GM18909 (cell line): ENCODE data around the gene FEM1C.

ENCODE experiments used
- ATAC-seq: cut with Tn5 transposase; IDR thresholded peaks from one replicate; pipeline ENCODE4 v1.9.1; 2021; ENCODE audit warnings: mild to moderate bottlenecking; ENCODE audit not compliant: unreplicated experiment, poor library complexity

The FEM1C gene

DNA sequence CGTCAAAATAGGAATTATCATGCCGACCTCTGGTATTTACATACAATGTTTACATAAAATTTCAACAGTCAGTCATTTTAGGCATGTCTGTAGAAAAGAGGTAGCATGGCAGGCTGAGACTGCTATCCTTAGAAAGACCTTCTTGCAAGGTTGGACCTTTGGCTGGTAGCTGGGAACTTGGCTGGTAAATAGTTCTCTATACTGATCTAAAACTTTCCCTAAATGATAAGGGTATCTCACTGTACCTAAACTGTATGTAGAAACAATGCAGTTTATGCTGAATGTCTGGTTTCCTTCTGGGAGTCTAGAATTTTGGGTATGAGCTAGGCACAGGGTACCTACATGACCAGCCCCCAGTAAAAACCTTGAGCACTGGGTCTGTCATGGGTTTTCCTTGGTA is 18.0 kb downstream of the FEM1C start:
- ATAC-seq: no peak

DNA sequence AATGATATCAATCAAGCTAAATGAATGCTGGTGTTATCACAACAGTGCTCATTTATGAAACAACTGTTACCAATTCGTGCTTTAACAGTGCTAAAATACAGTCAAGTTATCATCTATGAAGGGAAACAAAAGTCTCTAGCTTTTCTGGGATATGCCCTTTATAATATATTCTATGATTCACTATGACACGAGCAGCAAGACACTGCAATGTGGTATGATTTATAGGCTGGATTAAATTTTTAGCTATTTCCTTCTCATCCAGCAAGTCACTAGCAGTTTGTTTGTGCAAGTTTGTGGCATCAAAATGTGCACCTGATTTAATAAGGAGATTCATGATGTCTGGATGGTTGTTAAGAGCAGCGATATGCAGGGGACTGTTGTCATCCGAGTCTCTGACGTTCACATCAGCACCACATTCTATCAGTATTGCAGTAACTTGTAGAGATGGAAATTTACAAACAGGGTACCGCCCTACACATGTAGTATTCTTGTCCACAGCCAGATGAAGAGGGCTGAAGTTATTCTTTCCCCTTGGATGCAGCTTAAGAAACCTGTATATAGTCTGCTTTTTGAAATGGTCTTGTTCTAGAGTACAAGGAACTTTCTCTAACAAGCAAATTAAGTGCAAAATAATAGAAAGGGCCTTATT is 20.3 kb downstream of the FEM1C start:
- no peak for ATAC-seq

DNA sequence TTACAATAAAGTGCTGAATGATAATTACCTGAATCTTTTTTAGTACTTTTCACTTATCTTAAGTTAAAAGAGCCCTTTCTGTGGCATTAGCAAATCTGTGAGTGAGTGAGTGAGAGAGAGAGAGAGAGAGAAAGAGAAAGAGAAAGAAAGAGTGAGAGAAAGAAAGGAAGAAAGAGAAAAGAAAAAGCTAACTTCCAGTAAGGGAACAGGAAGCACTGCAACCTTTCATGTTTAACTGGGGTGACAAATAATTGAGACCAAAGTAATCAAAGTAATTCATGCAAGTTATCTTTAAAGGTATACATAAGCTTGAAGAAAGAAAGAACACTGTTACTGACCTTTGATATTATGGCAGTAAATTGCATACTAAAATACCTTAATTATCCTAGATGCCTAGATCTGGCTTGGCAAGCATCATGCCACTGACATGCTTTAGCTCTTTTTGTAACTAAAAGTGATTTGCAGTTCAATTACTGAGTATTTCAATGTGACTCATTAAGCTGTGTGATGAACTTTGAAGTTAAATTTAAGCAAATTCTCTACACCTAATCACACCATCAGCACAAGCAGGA is 21.7 kb downstream of the FEM1C start:
- no peak for ATAC-seq

GRCh38 chr5:115520191-115520590 is 24.4 kb downstream of the FEM1C start:
- ATAC-seq: no peak

GRCh38 chr5:115516372-115516771 is 28.2 kb downstream of the FEM1C start:
- ATAC-seq: no peak

DNA sequence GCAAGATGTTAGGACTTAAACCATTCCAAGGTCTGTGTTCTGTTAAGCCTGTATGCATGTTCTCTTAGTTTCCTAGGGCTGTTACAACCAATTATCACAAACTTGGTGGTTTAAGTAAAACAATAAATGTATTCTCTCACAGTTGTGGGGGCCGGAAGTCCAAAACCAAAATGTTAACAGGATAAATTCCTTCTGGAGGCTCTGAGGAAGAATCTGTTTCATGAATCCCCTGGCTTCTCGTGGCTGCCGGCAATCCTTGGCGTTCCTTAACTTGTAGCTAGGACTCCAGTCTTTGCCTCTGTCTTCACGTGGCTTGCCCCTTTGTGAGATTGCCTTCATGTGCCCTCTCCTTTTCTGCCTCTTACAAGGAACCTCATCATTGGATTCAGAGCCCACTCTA is 30.4 kb downstream of the FEM1C start:
- ATAC-seq: no peak

GRCh38 chr5:115511632-115512031 is 32.9 kb downstream of the FEM1C start:
- ATAC-seq: no peak

GRCh38 chr5:115510145-115510645 is 34.4 kb downstream of the FEM1C start:
- no peak for ATAC-seq

DNA sequence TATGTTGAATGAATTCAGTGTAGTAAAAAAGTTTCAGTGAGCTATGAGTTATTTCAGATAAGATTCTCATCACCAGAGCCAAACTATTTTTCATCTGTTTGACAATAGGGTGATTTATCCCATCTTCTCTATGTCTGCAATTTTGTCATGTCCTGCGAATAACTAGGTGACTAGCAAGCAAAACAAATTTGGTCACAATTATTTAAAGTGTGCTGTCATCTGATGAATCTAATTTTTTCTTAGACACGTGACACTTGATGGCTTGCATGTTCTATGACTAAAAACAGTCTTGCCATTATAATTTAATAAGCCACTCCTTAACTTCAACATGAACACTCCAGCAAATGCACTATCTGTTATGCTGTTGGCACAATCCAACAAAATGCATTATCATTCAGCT is 35.0 kb downstream of the FEM1C start:
- no peak for ATAC-seq

- ATAC-seq: no peak
These were observed 36.9 kb downstream of the FEM1C start for GRCh38 chr5:115507681-115508080.

GRCh38 chr5:115503420-115503819 is 41.2 kb downstream of the FEM1C start:
- ATAC-seq: no peak

GRCh38 chr5:115501464-115502210 is 42.9 kb downstream of the FEM1C start:
- no peak for ATAC-seq

DNA sequence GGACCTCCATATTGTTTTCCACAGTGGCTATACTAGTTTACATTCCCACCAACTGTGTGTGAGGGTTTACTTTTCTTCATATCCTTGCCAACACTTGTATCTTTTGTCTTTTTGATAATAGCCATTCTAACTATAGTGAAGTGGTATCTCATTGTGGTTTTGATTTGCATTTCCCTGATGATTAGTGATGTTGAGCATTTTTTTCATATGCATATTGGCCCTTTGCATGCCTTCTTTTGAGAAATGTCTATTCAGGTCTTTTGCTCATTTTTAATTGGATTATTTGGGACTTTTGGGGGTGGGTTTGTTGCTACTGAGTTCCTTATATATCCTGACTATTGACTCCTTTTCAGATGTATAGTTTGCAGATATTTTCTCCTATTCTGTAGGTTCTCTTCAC is 44.4 kb downstream of the FEM1C start:
- no peak for ATAC-seq

- ATAC-seq: no peak
These were observed 47.5 kb downstream of the FEM1C start for GRCh38 chr5:115496936-115497576.

DNA sequence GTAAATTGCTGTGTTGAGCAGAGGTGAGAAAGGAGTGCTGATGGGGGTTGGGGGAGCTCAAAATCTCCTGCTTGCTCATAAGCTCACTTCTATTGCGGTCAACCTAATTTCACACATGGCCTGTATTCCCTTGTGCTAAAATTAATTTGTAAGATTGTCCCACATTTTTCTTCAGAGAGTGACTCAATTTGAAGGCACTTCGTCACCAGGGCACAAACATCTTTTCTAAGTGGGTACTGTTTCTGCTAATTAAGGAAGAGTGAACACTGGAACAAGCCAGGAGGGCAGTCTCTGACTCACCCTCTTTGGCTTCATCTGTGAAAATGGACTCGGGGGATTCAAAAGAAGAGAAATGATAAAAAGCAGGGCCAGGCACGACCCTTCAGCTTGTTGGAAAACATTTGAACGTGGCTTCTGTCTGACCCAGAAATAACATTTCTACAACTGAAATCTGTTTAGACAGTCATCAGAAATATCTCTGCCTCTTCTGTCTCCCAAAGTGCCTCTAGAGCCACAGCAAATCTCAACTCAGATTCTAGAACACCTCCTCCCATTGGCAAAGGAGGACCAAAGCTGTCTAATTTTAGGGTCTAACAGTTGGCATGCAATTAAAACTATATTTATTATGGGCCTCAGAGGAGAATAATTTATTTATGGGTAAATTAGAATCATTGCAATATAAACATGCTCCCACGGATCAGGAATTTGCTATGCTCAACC is 49.8 kb downstream of the FEM1C start:
- ATAC-seq: peak; percentile 67

DNA sequence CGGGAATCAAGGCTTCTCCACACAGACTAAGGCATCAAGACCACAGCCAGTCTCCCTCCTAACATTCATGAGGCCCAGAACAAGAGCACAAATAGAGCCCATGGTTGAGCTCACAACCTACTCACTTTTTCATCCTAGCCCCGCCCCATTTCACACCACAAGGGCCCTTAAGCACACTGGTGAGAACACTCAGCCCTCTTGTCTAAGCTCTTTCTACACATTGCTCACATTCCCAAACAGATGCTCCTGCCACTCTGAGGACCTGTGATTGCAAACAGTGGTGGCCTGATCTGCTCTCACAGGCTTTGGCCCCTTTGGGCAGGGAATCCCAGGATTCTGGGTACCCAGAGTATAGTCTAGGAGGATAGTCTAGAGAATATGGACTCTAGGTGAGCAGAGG is 54.0 kb downstream of the FEM1C start:
- no peak for ATAC-seq

DNA sequence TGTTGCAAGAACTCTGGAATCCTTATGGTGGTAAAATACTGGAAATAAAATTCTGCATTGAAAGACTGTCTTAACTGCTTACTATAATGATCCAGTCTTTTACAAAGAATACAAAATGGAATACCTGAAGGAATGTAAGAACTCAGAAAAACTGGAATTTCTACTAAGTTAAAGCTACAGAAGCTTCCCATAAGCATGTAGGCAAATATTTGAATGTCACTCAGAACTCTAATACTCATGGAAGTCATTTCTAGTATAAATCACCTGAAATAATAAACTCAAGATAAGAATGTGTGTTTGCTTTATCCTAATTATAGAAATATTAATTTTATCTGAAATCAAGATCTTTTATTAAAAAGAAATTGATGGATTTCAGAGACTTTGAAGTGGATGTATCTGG is 54.8 kb downstream of the FEM1C start:
- ATAC-seq: no peak

DNA sequence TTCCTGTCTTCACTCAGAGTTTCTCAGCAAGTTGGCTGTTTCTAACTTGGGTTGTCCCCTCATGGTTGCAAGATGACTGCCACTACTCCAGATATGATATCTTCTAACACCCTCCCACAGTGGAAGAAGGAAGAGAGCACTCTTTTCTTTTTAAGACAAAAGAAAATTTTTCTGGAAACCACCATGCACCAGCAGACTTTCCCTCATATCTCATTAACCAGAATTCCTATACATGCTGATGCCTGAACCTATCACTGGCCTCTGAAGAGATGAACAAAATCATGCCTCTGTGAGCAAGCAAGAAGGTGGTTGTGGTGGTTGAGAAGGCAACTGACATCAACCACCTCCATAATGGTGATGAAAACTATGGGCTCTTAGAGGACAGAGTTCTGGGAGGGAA is 56.8 kb downstream of the FEM1C start:
- ATAC-seq: peak; percentile 59

- peak; percentile 14 for ATAC-seq
These were observed 57.4 kb downstream of the FEM1C start for GRCh38 chr5:115487168-115487567.

GRCh38 chr5:115486728-115487127 is 57.8 kb downstream of the FEM1C start:
- no peak for ATAC-seq
